Measurements from ENCODE around the gene SYT7. TPM values are rescaled to one million over a fixed set of nuclear protein-coding genes. Genes with fewer than 3 reads are reported as not detected.

SYT7 gene
- total and polyA plus RNA-seq, 2 of the 4 experiments (the other 2 are of a cell fraction) = under 0.01 to 0.19 TPM

DNA sequence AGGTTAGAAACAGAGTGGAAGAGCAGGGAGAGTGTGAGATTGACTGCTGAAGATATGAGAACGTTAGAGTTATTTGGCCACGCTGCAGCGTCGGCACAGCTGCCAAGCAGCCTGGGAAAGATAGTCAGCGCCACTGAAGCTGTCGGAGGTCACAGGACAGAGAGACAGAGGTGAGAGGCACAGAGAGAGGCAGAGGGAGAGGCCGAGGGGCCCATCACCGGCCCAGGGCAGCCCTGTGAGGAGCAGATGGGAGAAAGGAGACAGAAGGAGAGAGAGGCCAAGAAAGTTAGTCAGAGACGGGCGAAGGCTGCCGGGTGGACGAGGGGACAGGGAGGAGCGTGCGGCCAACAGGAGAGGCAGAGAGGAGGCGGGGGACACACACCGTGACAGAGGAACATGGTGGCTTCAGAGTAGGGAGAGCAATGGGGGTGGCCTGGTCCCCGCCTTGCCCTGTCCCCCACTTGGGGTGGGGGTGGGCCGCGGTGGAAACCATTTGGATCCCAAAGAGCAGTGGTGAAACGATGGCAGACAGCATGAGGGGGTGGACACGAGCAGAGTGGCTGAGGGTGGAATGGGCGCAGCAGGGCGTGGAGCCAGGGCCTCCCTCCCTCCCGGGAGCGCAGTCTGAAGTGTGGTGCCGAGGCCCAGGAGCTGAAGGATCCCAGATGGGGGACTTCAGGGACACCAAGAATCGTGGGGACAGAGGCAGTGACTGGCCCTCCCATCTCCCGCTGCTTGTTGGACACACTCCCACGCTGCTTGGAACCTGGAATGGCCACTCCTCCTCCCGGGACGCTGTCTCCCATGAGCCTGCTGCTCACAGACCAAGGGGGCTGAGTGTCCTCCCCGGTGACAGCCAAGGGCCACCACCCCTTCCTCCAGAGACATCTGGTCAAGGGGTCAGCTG, 45.7 kb downstream of the SYT7 start:
- Histone ChIP-seq H3K9me3 (ENCODE audit: control insufficient read depth, insufficient read depth, low read length) (no peaks in the 10 kb centered on the region), H2BK20ac (ENCODE audit: low read depth, low read length) (no peak overlapping the region), H3K9me1 (ENCODE audit: insufficient read depth, low read length) (no peaks in the 10 kb centered on the region; the same call in 1 of the 2 replicates), H3K56ac (ENCODE audit: extremely low read depth, insufficient read depth, low read length) (no peak overlapping the region), H3K27ac (ENCODE audit: insufficient read depth, low read length) (no peak overlapping the region), H2AK5ac (ENCODE audit: low read depth, low read length) (no peak overlapping the region), H2BK5ac (ENCODE audit: low read depth, low read length, poor library complexity, severe bottlenecking) (no peak overlapping the region), H4K5ac (ENCODE audit: low read depth, low read length) (no peak overlapping the region), H3K9ac (ENCODE audit: low read depth, low read length) (no peak overlapping the region), H3K4me2 (ENCODE audit: low read depth, low read length) (no peak overlapping the region), H4K8ac (ENCODE audit: low read depth in 2 of 2, low read length in 2 of 2) (no peak overlapping the region), H2AFZ (replicated peaks; ENCODE audit: low read length, poor library complexity) (peak overlapping the region; percentile 21), H4K91ac (ENCODE audit: insufficient read depth, low read depth, low read length) (no peak overlapping the region), H3K36me3 (ENCODE audit: control insufficient read depth, insufficient read depth, low read length) (no peaks in the 10 kb centered on the region), H2AK9ac (replicated peaks; ENCODE audit: low read depth, low read length, poor library complexity) (peak overlapping the region; percentile 21), H3K27me3 (ENCODE audit: control insufficient read depth, insufficient read depth, low read length) (peaks cover 61% of the 10 kb centered on the region), H3K79me1 (ENCODE audit: low read depth in 1 of 2, low read length in 2 of 2) (no peaks in the 10 kb centered on the region), H3K4me1 (ENCODE audit: control insufficient read depth, insufficient read depth, low read length) (peaks cover 2% of the 10 kb centered on the region; the same call in 1 of the 2 replicates), H3K14ac (replicated peaks; ENCODE audit: low read depth, low read length) (no peak overlapping the region), H3K23ac (ENCODE audit: low read depth, low read length) (no peak overlapping the region), H3K4ac (ENCODE audit: low read depth, low read length) (no peak overlapping the region), H3K18ac (ENCODE audit: low read depth, low read length) (no peak overlapping the region), H3K4me3 (ENCODE audit: insufficient read depth, low read depth, low read length) (no peak overlapping the region), H2BK15ac (ENCODE audit: low read depth, low read length) (no peak overlapping the region), H4K20me1 (ENCODE audit: insufficient read depth, low read length) (no peaks in the 10 kb centered on the region), H2BK120ac (ENCODE audit: low read depth, low read length) (no peak overlapping the region)
- ChIA-PET CTCF (no interaction called here), POLR2A (ENCODE audit: unreplicated experiment) (no interaction called here)
- WGBS, 2 experiments (ENCODE audit: extremely low coverage in 2 of 2, insufficient read length in 1 of 2) = 9% methylated on average over 11 of the region's 32 CpGs; no CpG with 5 or more reads in 1 of the 2 experiments
- ATAC-seq (ENCODE audit: low read depth) = peak; percentile 45
- BruUV-seq (replicated peaks) = no TSS peak
- dilution Hi-C loops (cut with HindIII; ENCODE audit: low sequenced_read_pairs, unreplicated experiment) = no loop called here
- in situ Hi-C loops (cut with MboI; ENCODE audit: low sequenced_read_pairs) = no loop called here
- intact Hi-C loops (cut with micrococcal nuclease) = loop anchor here (5.0 kb wide), 2 partner anchors 42 to 92 kb away; no protein-coding TSS in a partner anchor
- TF ChIP-seq POLR2A (IDR thresholded peaks at IDR 0.05; ENCODE audit: low read depth, low read length) = no peak
- TF ChIP-seq RCOR1 (IDR thresholded peaks at IDR 0.05; ENCODE audit: insufficient replicate concordance, low read length) = no peak
- DNase-seq = no peak

All from IMR-90 (cell line).